Activated T-helper 1 cell treated with anti-CD3 and anti-CD28 coated beads, Interleukin-2, amount 50 U/mL, for 16 hours (primary cell): ENCODE data around the gene ASB6.
A peak's percentile ranks its signal among the peaks of the same experiment; 100 is the strongest.

Experiments used
- DNase-seq, 2 donors: peaks; one replicate each; pipeline ENCODE4 v3.0.0-alpha.2; 2020; ENCODE audit warnings: low read depth in 1 of 2, low spot score in 1 of 2

ASB6 gene

GRCh38 chr9:129641750-129642585 lies at the start of gene ASB6:
Gene ASB6 (minus strand): TSS chr9:129642151. CDS start chr9:129641999, 152 bp downstream.
- DNase-seq = peak; percentile 92 to 93

- DNase-seq = no peak
These were observed 46.5 kb upstream of the ASB6 start for GRCh38 chr9:129688285-129689043.

- DNase-seq = no peak
These were observed 45.4 kb upstream of the ASB6 start for GRCh38 chr9:129687391-129687790.

- DNase-seq = no peak
These were observed 44.8 kb upstream of the ASB6 start for GRCh38 chr9:129686736-129687135.

GRCh38 chr9:129685933-129686259 lies 43.9 kb upstream of the ASB6 start:
- no peak for DNase-seq

GRCh38 chr9:129685220-129685932 lies 43.4 kb upstream of the ASB6 start:
- no peak for DNase-seq

- DNase-seq = no peak
These were observed 40.4 kb upstream of the ASB6 start for GRCh38 chr9:129682381-129682780.

GRCh38 chr9:129681924-129682323 lies 40.0 kb upstream of the ASB6 start:
- DNase-seq = no peak

- DNase-seq = no peak
These were observed 37.6 kb upstream of the ASB6 start for GRCh38 chr9:129679537-129679936.

GRCh38 chr9:129678844-129679243 lies 36.9 kb upstream of the ASB6 start:
- DNase-seq = no peak

- DNase-seq = no peak
These were observed 35.5 kb upstream of the ASB6 start for GRCh38 chr9:129677456-129677855.

- no peak for DNase-seq
These were observed 35.0 kb upstream of the ASB6 start for GRCh38 chr9:129676975-129677374.

- DNase-seq = no peak
These were observed 34.3 kb upstream of the ASB6 start for GRCh38 chr9:129676287-129676686.

GRCh38 chr9:129675620-129676019 lies 33.7 kb upstream of the ASB6 start:
- no peak for DNase-seq

GRCh38 chr9:129674229-129674628 lies 32.3 kb upstream of the ASB6 start:
- no peak for DNase-seq

GRCh38 chr9:129673602-129674001 lies 31.7 kb upstream of the ASB6 start:
- DNase-seq = no peak

GRCh38 chr9:129672702-129673101 lies 30.8 kb upstream of the ASB6 start:
- no peak for DNase-seq

GRCh38 chr9:129671519-129671918 lies 29.6 kb upstream of the ASB6 start:
- DNase-seq = no peak

GRCh38 chr9:129671065-129671464 lies 29.1 kb upstream of the ASB6 start:
- DNase-seq = no peak

GRCh38 chr9:129669946-129670345 lies 28.0 kb upstream of the ASB6 start:
- no peak for DNase-seq

- no peak for DNase-seq
These were observed 27.3 kb upstream of the ASB6 start for GRCh38 chr9:129669141-129669718.

- DNase-seq = no peak
These were observed 25.9 kb upstream of the ASB6 start for GRCh38 chr9:129667850-129668249.
